SK-N-SH treated with all-trans-retinoic acid at 6 μM for 48 hours (cell line): ENCODE data around the gene CDH22.

ENCODE experiments used
- ATAC-seq: fragments of 200-7000 bp; cut with Tn5 transposase; 3 replicates; pipeline ENCODE4 v1.9.1; 2020; ENCODE audit warnings: mild to moderate bottlenecking, moderate library complexity
- CREB5 ChIP-seq: fragments of 250-450 bp; sonication (Bioruptor Pico); IDR thresholded peaks from 2 replicates; pipeline ENCODE4 v1.5.1; 2020; ENCODE audit warnings: low read depth, mild to moderate bottlenecking, moderate library complexity
- CSDC2 ChIP-seq: fragments of 250-450 bp; sonication (Bioruptor Pico); IDR thresholded peaks from 2 replicates; pipeline ENCODE4 v1.5.0; 2020; ENCODE audit warnings: mild to moderate bottlenecking, moderate library complexity
- CSRNP3 ChIP-seq: fragments of 250-450 bp; sonication (Bioruptor Pico); IDR thresholded peaks from 2 replicates; pipeline ENCODE4 v1.5.1; 2021; ENCODE audit warnings: mild to moderate bottlenecking, moderate library complexity
- GLIS3 ChIP-seq: fragments of 250-450 bp; sonication (Bioruptor Pico); IDR thresholded peaks from 2 replicates; pipeline ENCODE4 v1.5.0; 2020; ENCODE audit warnings: mild to moderate bottlenecking, moderate library complexity
- ISL1 ChIP-seq: fragments of 250-450 bp; sonication (Bioruptor Pico); IDR thresholded peaks from 2 replicates; pipeline ENCODE4 v2.1.2; 2022; ENCODE audit warnings: mild to moderate bottlenecking, moderate library complexity
- OSR1 ChIP-seq: fragments of 250-450 bp; sonication (Bioruptor Pico); IDR thresholded peaks from 2 replicates; pipeline ENCODE4 v1.8.0; 2022; ENCODE audit warnings: moderate library complexity, mild to moderate bottlenecking, inconsistent platforms
- PATZ1 ChIP-seq: fragments of 250-450 bp; sonication (Bioruptor Pico); IDR thresholded peaks from 2 replicates; pipeline ENCODE4 v1.8.0; 2020; ENCODE audit warnings: mild to moderate bottlenecking, moderate library complexity, borderline replicate concordance
- PPARA ChIP-seq: fragments of 250-450 bp; sonication (Bioruptor Pico); IDR thresholded peaks from 2 replicates; pipeline ENCODE4 v1.5.0; 2020; ENCODE audit warnings: mild to moderate bottlenecking, borderline replicate concordance
- RARB ChIP-seq: fragments of 250-450 bp; sonication (Bioruptor Pico); IDR thresholded peaks from 2 replicates; pipeline ENCODE4 v1.8.0; 2021; ENCODE audit warnings: mild to moderate bottlenecking, moderate library complexity
- TOX ChIP-seq: fragments of 250-450 bp; sonication (Bioruptor Pico); IDR thresholded peaks from 2 replicates; pipeline ENCODE4 v1.8.0; 2021; ENCODE audit warnings: mild to moderate bottlenecking, moderate library complexity, borderline replicate concordance
- ZFP3 ChIP-seq: fragments of 250-450 bp; sonication (Bioruptor Pico); IDR thresholded peaks from 2 replicates; pipeline ENCODE4 v1.5.0; 2020; ENCODE audit warnings: mild to moderate bottlenecking, moderate library complexity
- ZNF565 ChIP-seq: fragments of 450-650 bp; formaldehyde crosslinking; conservative IDR thresholded peaks from 2 replicates; pipeline ENCODE4 v1.5.0; 2020; ENCODE audit warnings: low read depth, mild to moderate bottlenecking, moderate library complexity
- ZNF70 ChIP-seq: fragments of 450-650 bp; formaldehyde crosslinking; IDR thresholded peaks from 2 replicates; pipeline ENCODE4 v1.5.0; 2020; ENCODE audit warnings: mild to moderate bottlenecking, moderate library complexity
- ZNF8 ChIP-seq: fragments of 450-650 bp; formaldehyde crosslinking; IDR thresholded peaks from 2 replicates; pipeline ENCODE4 v1.5.0; 2020; ENCODE audit warnings: mild to moderate bottlenecking, moderate library complexity
- TF ChIP-seq, protein P1 (sequence below): fragments of 250-450 bp; sonication (Bioruptor Pico); IDR thresholded peaks from 2 replicates; pipeline ENCODE4 v1.8.0; 2021; ENCODE audit warnings: low read depth, mild to moderate bottlenecking, moderate library complexity, borderline replicate concordance
- TF ChIP-seq, protein P2 (sequence below): fragments of 250-450 bp; sonication (Bioruptor Pico); IDR thresholded peaks from 2 replicates; pipeline ENCODE4 v1.5.0; 2020; ENCODE audit warnings: mild to moderate bottlenecking, moderate library complexity

CDH22 gene

DNA sequence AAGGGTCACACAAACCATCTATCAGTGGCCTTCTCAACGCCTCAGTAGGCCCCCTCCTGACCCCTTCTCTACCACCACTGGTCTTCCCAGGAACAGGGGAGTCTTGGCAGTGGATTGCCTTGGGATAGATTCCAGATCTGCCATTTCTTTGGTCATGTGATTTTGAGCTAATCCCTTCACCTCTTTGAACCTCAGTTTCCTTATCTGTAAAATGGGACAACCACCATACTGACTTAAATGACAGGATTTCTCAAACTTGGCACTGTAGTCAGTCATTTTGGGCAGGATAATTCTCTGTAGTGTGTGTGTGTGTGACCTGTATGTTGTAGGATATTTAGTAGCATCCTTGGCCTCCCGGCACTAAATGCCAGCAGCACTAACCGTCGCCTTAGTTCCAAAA is 89.1 kb downstream of the CDH22 start:
- ATAC-seq: no peak
- TF ChIP-seq ZNF70 (CRISPR knock-in tag) (no peak), RARB (no peak), ISL1 (CRISPR knock-in tag) (no peak), TOX (CRISPR knock-in tag) (no peak), CREB5 (no peak), ZFP3 (CRISPR knock-in tag) (no peak), CSRNP3 (no peak), PATZ1 (no peak), CSDC2 (CRISPR knock-in tag) (no peak), OSR1 (CRISPR knock-in tag) (no peak)

DNA sequence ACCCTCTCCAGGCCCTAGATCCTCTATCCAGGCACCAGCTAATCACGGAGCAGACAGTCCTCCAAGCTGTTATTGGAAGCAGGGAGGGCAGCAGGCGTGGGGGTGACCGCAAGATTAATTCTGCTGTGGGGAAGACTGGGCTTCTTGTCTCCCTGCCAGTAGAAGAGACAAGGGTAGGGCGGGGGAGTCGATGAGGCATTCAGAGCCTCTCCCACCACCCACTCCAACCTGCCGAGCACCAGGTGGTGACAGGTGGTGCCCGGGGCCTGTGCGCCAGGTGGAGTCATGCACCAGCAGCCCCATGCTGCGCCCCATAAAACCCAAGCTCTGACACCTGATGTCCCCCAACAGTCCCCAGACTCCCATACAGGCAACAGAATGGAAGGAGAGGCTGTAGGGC is 89.6 kb downstream of the CDH22 start:
- no peak for ATAC-seq
- TF ChIP-seq ZNF565 (CRISPR knock-in tag): no peak
- TF ChIP-seq ZNF8: no peak
- no peak for TF ChIP-seq RARB
- TF ChIP-seq PATZ1: no peak
- TF ChIP-seq, protein P1, sequence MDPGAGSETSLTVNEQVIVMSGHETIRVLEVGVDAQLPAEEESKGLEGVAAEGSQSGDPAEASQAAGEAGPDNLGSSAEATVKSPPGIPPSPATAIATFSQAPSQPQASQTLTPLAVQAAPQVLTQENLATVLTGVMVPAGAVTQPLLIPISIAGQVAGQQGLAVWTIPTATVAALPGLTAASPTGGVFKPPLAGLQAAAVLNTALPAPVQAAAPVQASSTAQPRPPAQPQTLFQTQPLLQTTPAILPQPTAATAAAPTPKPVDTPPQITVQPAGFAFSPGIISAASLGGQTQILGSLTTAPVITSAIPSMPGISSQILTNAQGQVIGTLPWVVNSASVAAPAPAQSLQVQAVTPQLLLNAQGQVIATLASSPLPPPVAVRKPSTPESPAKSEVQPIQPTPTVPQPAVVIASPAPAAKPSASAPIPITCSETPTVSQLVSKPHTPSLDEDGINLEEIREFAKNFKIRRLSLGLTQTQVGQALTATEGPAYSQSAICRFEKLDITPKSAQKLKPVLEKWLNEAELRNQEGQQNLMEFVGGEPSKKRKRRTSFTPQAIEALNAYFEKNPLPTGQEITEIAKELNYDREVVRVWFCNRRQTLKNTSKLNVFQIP (CRISPR knock-in tag): no peak
- TF ChIP-seq CREB5: no peak

- TF ChIP-seq PPARA (no peak), GLIS3 (CRISPR knock-in tag) (no peak), CREB5 (no peak), CSDC2 (CRISPR knock-in tag) (no peak), ZNF8 (no peak), RARB (no peak)
- TF ChIP-seq, protein P1 (CRISPR knock-in tag): no peak
- TF ChIP-seq, protein P2, sequence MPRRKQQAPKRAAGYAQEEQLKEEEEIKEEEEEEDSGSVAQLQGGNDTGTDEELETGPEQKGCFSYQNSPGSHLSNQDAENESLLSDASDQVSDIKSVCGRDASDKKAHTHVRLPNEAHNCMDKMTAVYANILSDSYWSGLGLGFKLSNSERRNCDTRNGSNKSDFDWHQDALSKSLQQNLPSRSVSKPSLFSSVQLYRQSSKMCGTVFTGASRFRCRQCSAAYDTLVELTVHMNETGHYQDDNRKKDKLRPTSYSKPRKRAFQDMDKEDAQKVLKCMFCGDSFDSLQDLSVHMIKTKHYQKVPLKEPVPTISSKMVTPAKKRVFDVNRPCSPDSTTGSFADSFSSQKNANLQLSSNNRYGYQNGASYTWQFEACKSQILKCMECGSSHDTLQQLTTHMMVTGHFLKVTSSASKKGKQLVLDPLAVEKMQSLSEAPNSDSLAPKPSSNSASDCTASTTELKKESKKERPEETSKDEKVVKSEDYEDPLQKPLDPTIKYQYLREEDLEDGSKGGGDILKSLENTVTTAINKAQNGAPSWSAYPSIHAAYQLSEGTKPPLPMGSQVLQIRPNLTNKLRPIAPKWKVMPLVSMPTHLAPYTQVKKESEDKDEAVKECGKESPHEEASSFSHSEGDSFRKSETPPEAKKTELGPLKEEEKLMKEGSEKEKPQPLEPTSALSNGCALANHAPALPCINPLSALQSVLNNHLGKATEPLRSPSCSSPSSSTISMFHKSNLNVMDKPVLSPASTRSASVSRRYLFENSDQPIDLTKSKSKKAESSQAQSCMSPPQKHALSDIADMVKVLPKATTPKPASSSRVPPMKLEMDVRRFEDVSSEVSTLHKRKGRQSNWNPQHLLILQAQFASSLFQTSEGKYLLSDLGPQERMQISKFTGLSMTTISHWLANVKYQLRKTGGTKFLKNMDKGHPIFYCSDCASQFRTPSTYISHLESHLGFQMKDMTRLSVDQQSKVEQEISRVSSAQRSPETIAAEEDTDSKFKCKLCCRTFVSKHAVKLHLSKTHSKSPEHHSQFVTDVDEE: no peak
- no peak for ATAC-seq
Measured at GRCh38 chr20:46217583-46217982, 90.7 kb downstream of the CDH22 start.
